Measurements from ENCODE around the gene TTC7B. TPM values are rescaled to one million over a fixed set of nuclear protein-coding genes. Genes with fewer than 3 reads are reported as not detected.

Gene TTC7B
- polyA plus RNA-seq, 1 donor from 2014 or later = 19.9 TPM

DNA sequence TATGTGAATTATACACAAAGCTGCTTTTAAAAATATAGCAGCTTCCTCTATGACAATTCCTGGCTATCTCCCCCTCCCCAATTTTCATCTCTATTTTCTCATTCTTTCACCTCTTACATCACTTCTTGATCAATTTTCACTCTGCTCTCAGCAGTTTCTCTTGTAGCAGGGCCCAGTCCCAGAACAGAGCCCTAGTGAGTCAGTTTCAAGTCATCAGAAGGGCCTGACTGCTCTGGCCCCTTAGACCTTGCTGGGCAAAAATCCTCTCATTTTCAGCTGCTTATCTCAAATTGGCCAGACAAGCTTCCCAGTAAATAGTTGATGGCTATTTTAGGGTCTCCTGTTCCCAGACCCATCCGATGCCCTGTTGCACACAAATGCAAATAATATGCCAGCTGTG, 101.4 kb downstream of the TTC7B start:
- Histone ChIP-seq H3K27ac (ENCODE audit: low read length) (no peak overlapping the region), H3K79me2 (replicated peaks; ENCODE audit: insufficient read depth, low read length) (no peaks in the 10 kb centered on the region), H3K9me2 (ENCODE audit: insufficient read depth, low read length) (no peaks in the 10 kb centered on the region), H2AFZ (ENCODE audit: low read depth, low read length) (no peak overlapping the region), H3K9ac (ENCODE audit: low read length) (no peak overlapping the region), H4K20me1 (ENCODE audit: insufficient read depth) (no peaks in the 10 kb centered on the region), H3K4me2 (ENCODE audit: low read length) (no peak overlapping the region), H3K4me3 (ENCODE audit: low read length) (no peak overlapping the region), H3F3A (ENCODE audit: insufficient read depth, low read length, poor library complexity, severe bottlenecking) (no peaks in the 10 kb centered on the region), H3K9me3 (ENCODE audit: low read length) (no peaks in the 10 kb centered on the region), H3K27me3 (ENCODE audit: insufficient read depth, low read depth, low read length) (no peaks in the 10 kb centered on the region), H3K36me3 (ENCODE audit: insufficient read depth, low read length) (no peaks in the 10 kb centered on the region)
- no peak for TF ChIP-seq SMC3 (conservative IDR thresholded peaks at IDR 0.05; ENCODE audit: poor library complexity)
- no peak for TF ChIP-seq POLR2AphosphoS5 (IDR thresholded peaks at IDR 0.05)
- no peak for TF ChIP-seq MXI1 (conservative IDR thresholded peaks at IDR 0.05; ENCODE audit: poor library complexity, severe bottlenecking)
- no peak for TF ChIP-seq EP300 (conservative IDR thresholded peaks at IDR 0.05; ENCODE audit: poor library complexity, severe bottlenecking)
- no peak for TF ChIP-seq RAD21 (conservative IDR thresholded peaks at IDR 0.05)
- TF ChIP-seq TAF1 (IDR thresholded peaks at IDR 0.05; ENCODE audit: low read depth) = no peak
- TF ChIP-seq EZH2 (IDR thresholded peaks at IDR 0.05; ENCODE audit: borderline replicate concordance, insufficient read depth, low read length, poor library complexity, severe bottlenecking) = no peak

DNA sequence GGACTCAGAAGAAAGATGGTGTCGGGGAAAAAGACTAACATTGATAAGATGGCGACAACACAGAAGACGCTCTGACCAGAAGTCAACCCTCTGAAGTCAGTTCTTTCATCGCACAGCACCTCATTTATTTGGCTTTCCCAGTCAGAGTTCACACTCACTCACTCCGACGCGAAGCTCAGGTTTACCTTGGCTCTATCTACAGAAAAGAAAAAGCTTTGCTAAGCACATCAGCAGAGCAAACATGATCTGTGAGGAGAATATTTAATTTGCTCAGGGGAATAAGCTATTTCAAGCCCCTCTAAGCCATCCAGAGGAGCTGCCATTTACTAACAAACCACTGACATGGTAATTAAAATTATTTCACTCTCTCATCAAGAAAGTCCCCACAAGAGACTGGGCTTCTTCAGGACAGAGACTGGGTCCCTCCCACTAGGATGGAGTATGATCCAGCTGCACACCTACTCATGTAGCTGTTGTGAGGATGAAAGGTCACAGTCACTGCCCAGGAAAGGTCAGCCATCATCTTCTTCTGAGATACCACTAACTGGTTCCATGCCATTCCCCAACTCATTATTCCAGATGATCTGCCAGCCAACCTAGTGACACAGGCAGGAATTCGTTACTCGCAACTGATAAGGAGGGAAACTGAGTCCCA, 111.4 kb downstream of the TTC7B start:
- TF ChIP-seq, protein P1, sequence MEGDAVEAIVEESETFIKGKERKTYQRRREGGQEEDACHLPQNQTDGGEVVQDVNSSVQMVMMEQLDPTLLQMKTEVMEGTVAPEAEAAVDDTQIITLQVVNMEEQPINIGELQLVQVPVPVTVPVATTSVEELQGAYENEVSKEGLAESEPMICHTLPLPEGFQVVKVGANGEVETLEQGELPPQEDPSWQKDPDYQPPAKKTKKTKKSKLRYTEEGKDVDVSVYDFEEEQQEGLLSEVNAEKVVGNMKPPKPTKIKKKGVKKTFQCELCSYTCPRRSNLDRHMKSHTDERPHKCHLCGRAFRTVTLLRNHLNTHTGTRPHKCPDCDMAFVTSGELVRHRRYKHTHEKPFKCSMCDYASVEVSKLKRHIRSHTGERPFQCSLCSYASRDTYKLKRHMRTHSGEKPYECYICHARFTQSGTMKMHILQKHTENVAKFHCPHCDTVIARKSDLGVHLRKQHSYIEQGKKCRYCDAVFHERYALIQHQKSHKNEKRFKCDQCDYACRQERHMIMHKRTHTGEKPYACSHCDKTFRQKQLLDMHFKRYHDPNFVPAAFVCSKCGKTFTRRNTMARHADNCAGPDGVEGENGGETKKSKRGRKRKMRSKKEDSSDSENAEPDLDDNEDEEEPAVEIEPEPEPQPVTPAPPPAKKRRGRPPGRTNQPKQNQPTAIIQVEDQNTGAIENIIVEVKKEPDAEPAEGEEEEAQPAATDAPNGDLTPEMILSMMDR (IDR thresholded peaks at IDR 0.05; ENCODE audit: poor library complexity, severe bottlenecking) = no peak
- TF ChIP-seq, protein P2, sequence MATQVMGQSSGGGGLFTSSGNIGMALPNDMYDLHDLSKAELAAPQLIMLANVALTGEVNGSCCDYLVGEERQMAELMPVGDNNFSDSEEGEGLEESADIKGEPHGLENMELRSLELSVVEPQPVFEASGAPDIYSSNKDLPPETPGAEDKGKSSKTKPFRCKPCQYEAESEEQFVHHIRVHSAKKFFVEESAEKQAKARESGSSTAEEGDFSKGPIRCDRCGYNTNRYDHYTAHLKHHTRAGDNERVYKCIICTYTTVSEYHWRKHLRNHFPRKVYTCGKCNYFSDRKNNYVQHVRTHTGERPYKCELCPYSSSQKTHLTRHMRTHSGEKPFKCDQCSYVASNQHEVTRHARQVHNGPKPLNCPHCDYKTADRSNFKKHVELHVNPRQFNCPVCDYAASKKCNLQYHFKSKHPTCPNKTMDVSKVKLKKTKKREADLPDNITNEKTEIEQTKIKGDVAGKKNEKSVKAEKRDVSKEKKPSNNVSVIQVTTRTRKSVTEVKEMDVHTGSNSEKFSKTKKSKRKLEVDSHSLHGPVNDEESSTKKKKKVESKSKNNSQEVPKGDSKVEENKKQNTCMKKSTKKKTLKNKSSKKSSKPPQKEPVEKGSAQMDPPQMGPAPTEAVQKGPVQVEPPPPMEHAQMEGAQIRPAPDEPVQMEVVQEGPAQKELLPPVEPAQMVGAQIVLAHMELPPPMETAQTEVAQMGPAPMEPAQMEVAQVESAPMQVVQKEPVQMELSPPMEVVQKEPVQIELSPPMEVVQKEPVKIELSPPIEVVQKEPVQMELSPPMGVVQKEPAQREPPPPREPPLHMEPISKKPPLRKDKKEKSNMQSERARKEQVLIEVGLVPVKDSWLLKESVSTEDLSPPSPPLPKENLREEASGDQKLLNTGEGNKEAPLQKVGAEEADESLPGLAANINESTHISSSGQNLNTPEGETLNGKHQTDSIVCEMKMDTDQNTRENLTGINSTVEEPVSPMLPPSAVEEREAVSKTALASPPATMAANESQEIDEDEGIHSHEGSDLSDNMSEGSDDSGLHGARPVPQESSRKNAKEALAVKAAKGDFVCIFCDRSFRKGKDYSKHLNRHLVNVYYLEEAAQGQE (IDR thresholded peaks at IDR 0.05; ENCODE audit: borderline replicate concordance) = no peak
- no peak for TF ChIP-seq TAF1 (IDR thresholded peaks at IDR 0.05; ENCODE audit: low read depth)
- TF ChIP-seq SMC3 (conservative IDR thresholded peaks at IDR 0.05; ENCODE audit: poor library complexity) = no peak
- no peak for TF ChIP-seq POLR2AphosphoS5 (IDR thresholded peaks at IDR 0.05)
- TF ChIP-seq RAD21 (conservative IDR thresholded peaks at IDR 0.05) = no peak
- no peaks in the 10 kb centered on the region for H4K20me1 ChIP-seq (ENCODE audit: insufficient read depth)

More for the DNA sequence above, 111.4 kb downstream of the TTC7B start:
- Histone ChIP-seq H3K36me3 (ENCODE audit: insufficient read depth, low read length) (no peaks in the 10 kb centered on the region), H3F3A (ENCODE audit: insufficient read depth, low read length, poor library complexity, severe bottlenecking) (no peaks in the 10 kb centered on the region), H3K9me3 (ENCODE audit: low read length) (no peaks in the 10 kb centered on the region), H3K9ac (ENCODE audit: low read length) (no peak overlapping the region), H3K4me2 (ENCODE audit: low read length) (no peak overlapping the region), H2AFZ (ENCODE audit: low read depth, low read length) (no peak overlapping the region), H3K27me3 (ENCODE audit: insufficient read depth, low read depth, low read length) (no peaks in the 10 kb centered on the region), H3K79me2 (replicated peaks; ENCODE audit: insufficient read depth, low read length) (no peaks in the 10 kb centered on the region), H3K4me3 (ENCODE audit: low read length) (no peak overlapping the region), H3K27ac (ENCODE audit: low read length) (no peak overlapping the region), H3K9me2 (ENCODE audit: insufficient read depth, low read length) (no peaks in the 10 kb centered on the region)
